H1 (cell line): ENCODE results near the gene CREB3L1. TPM values are rescaled to one million over a fixed set of nuclear protein-coding genes. Genes with fewer than 3 reads are reported as not detected.
A peak's percentile ranks its signal among the peaks of the same experiment; 100 is the strongest.

Experiments used
- CTCF ChIA-PET: fragments of 300-600 bp; sonication (Branson Sonifier 250); formaldehyde crosslinking; loops from one replicate; lab custom pipeline; 2021; ENCODE audit not compliant: partially characterized antibody; lab: Charles Lee
- POLR2A ChIA-PET: fragments of 300-600 bp; sonication (Branson Sonifier 250); formaldehyde crosslinking; loops from one replicate; lab custom pipeline; 2021; ENCODE audit warnings: inconsistent platforms; ENCODE audit not compliant: partially characterized antibody; lab: Charles Lee
- DNase-seq, 2 experiments: peaks; one replicate each; pipeline versions ENCODE4 v3.0.0 to v3.0.0-alpha.2; 2010 to 2022; ENCODE audit warnings: low spot score in 2 of 2, low read depth in 1 of 2, mixed read lengths in 1 of 2
- FAIRE-seq: peaks from 2 replicates; lab custom pipeline; 2011; peaks lifted over from hg19 to GRCh38; lab: Jason Lieb, UNC
- H2AFZ ChIP-seq: 2 replicates; pipeline ENCODE4 v1.8.1; 2012; ENCODE audit warnings: low read length, inconsistent platforms
- H2AK5ac ChIP-seq: 2 replicates; pipeline ENCODE4 v1.6.1; 2013; ENCODE audit warnings: low read depth, low read length
- H2BK120ac ChIP-seq: replicated peaks from 2 replicates; pipeline ENCODE3; 2013; ENCODE audit warnings: low read depth, low read length, inconsistent platforms
- H2BK12ac ChIP-seq: 2 replicates; pipeline ENCODE4 v1.6.1; 2013; ENCODE audit warnings: low read depth, low read length
- H2BK15ac ChIP-seq: 2 replicates; pipeline ENCODE4 v1.6.1; 2013; ENCODE audit warnings: low read length
- H2BK20ac ChIP-seq: 2 replicates; pipeline ENCODE4 v1.6.1; 2013; ENCODE audit warnings: low read length
- H2BK5ac ChIP-seq: 2 replicates; pipeline ENCODE4 v1.6.1; 2013; ENCODE audit warnings: low read depth, low read length
- H3K14ac ChIP-seq: 2 replicates; pipeline ENCODE4 v1.6.1; 2013; ENCODE audit warnings: inconsistent platforms; ENCODE audit not compliant: insufficient read length
- H3K18ac ChIP-seq: 2 replicates; pipeline ENCODE4 v1.6.1; 2013; ENCODE audit warnings: low read length; ENCODE audit errors: extremely low read depth
- H3K23ac ChIP-seq: 2 replicates; pipeline ENCODE4 v1.6.1; 2013; ENCODE audit warnings: inconsistent platforms; ENCODE audit not compliant: insufficient read length
- H3K23me2 ChIP-seq: 2 replicates; pipeline ENCODE4 v1.6.1; 2013; ENCODE audit warnings: low read depth, low read length
- H3K27ac ChIP-seq: 2 replicates; pipeline ENCODE4 v1.6.1; 2011; ENCODE audit warnings: low read depth, low read length, inconsistent platforms
- H3K27me3 ChIP-seq, 4 experiments: replicated peaks in 1 of 4; 1 replicate in 1 of 4; 2 replicates in 3 of 4; pipeline versions ENCODE4 v1.6.1 to v1.8.1; 2011 to 2013; ENCODE audit warnings: low read length in 3 of 4, mild to moderate bottlenecking in 3 of 4, inconsistent platforms in 2 of 4, mixed read lengths in 2 of 4, moderate library complexity in 1 of 4; ENCODE audit not compliant: control insufficient read depth in 3 of 4, insufficient read depth in 3 of 4; ENCODE audit errors: extremely low read depth in 1 of 4
- H3K36me3 ChIP-seq, 4 experiments: 2 replicates each; pipeline versions ENCODE4 v1.6.1 to v1.8.1; 2011 to 2013; ENCODE audit warnings: mild to moderate bottlenecking in 4 of 4, low read length in 3 of 4, moderate library complexity in 2 of 4, control low read depth in 1 of 4, inconsistent platforms in 1 of 4; ENCODE audit not compliant: insufficient read depth in 4 of 4, control insufficient read depth in 2 of 4
- H3K4ac ChIP-seq: replicated peaks from 2 replicates; pipeline ENCODE3; 2013; ENCODE audit warnings: low read length, low read depth, mixed read lengths, inconsistent platforms; ENCODE audit not compliant: insufficient read length
- H3K4me1 ChIP-seq, 4 experiments: replicated peaks in 1 of 4; 1 replicate in 1 of 4; 2 replicates in 3 of 4; pipeline versions ENCODE4 v1.6.1 to v1.8.1; 2011 to 2013; ENCODE audit warnings: low read length in 3 of 4, inconsistent platforms in 2 of 4, mixed read lengths in 1 of 4; ENCODE audit not compliant: insufficient read depth in 4 of 4, control insufficient read depth in 3 of 4
- H3K4me2 ChIP-seq, 2 experiments: 2 replicates each; pipeline versions ENCODE4 v1.6.1 to v1.8.1; 2011 to 2013; ENCODE audit warnings: low read depth in 2 of 2, low read length in 2 of 2, control low read depth in 1 of 2, inconsistent platforms in 1 of 2, mild to moderate bottlenecking in 1 of 2; ENCODE audit not compliant: insufficient read depth in 1 of 2
- H3K4me3 ChIP-seq, 4 experiments: fragments of 200-600, 300-600 bp in 1 of 4; sonication (generic), shearing (Covaris generic), sonication (Bioruptor Twin) in 1 of 4; 2 replicates each; pipeline versions ENCODE4 v1.5.1 to v1.8.1; 2011 to 2016; ENCODE audit warnings: low read length in 4 of 4, low read depth in 3 of 4, control low read depth in 2 of 4, inconsistent platforms in 2 of 4, mild to moderate bottlenecking in 2 of 4, mixed read lengths in 1 of 4, moderate library complexity in 1 of 4; ENCODE audit not compliant: insufficient read depth in 2 of 4; ENCODE audit errors: extremely low read depth in 1 of 4
- H3K56ac ChIP-seq: replicated peaks from 2 replicates; pipeline ENCODE3; 2013; ENCODE audit warnings: low read depth, mild to moderate bottlenecking, mixed read lengths, low read length, inconsistent platforms; ENCODE audit not compliant: insufficient read length
- H3K79me1 ChIP-seq: 2 replicates; pipeline ENCODE4 v1.6.1; 2013; ENCODE audit warnings: low read depth, low read length, control low read depth
- H3K79me2 ChIP-seq, 2 experiments: 2 replicates each; pipeline versions ENCODE4 v1.6.1 to v1.8.1; 2012 to 2013; ENCODE audit warnings: low read length in 2 of 2, mild to moderate bottlenecking in 2 of 2, inconsistent platforms in 1 of 2; ENCODE audit not compliant: insufficient read depth in 2 of 2, control insufficient read depth in 1 of 2
- H3K9ac ChIP-seq, 4 experiments: replicated peaks in 1 of 4; 1 replicate in 1 of 4; 2 replicates in 3 of 4; pipeline versions ENCODE4 v1.6.1 to v1.8.1; 2011 to 2013; ENCODE audit warnings: low read depth in 3 of 4, low read length in 3 of 4, control low read depth in 2 of 4, mild to moderate bottlenecking in 2 of 4, moderate library complexity in 2 of 4, inconsistent platforms in 1 of 4; ENCODE audit errors: extremely low read depth in 1 of 4
- H3K9me3 ChIP-seq, 2 experiments: 2 replicates each; pipeline versions ENCODE4 v1.6.1 to v1.8.1; 2012 to 2013; ENCODE audit warnings: mild to moderate bottlenecking in 2 of 2, moderate library complexity in 2 of 2, control low read depth in 1 of 2, inconsistent platforms in 1 of 2, low read depth in 1 of 2, low read length in 1 of 2, mixed read lengths in 1 of 2; ENCODE audit not compliant: insufficient read depth in 2 of 2
- H4K20me1 ChIP-seq, 2 experiments: replicated peaks in 1 of 2; 2 replicates each; pipeline versions ENCODE3 to v1.8.1; 2011 to 2013; ENCODE audit warnings: inconsistent platforms in 2 of 2, low read length in 2 of 2, mild to moderate bottlenecking in 1 of 2; ENCODE audit not compliant: insufficient read depth in 2 of 2, control insufficient read depth in 1 of 2
- H4K5ac ChIP-seq: 2 replicates; pipeline ENCODE4 v1.6.1; 2013; ENCODE audit warnings: low read length, low read depth, mixed read lengths, inconsistent platforms; ENCODE audit not compliant: insufficient read length
- H4K8ac ChIP-seq: 2 replicates; pipeline ENCODE4 v1.8.0; 2013; ENCODE audit warnings: mild to moderate bottlenecking, moderate library complexity, low read length, inconsistent platforms; ENCODE audit not compliant: insufficient read depth; ENCODE audit errors: extremely low read depth
- H4K91ac ChIP-seq: replicated peaks from 2 replicates; pipeline ENCODE3; 2013; ENCODE audit warnings: low read length, mixed read lengths, inconsistent platforms; ENCODE audit not compliant: insufficient read length
- EZH2 ChIP-seq: fragments of 200-600 bp; sonication (generic); IDR thresholded peaks from 2 replicates; pipeline ENCODE4 v1.7.1; 2012; ENCODE audit warnings: low read depth, mild to moderate bottlenecking, moderate library complexity, low read length, inconsistent platforms; ENCODE audit not compliant: severe bottlenecking
- MAX ChIP-seq: IDR thresholded peaks from 2 replicates; pipeline ENCODE4 v1.6.1; 2012; ENCODE audit warnings: inconsistent platforms
- NANOG ChIP-seq: IDR thresholded peaks from 2 replicates; pipeline ENCODE4 v1.6.1; 2011; ENCODE audit warnings: low read length, low read depth, mild to moderate bottlenecking, inconsistent platforms; ENCODE audit not compliant: insufficient read depth, poor library complexity, severe bottlenecking
- POLR2A ChIP-seq, 2 experiments: IDR thresholded peaks; 1 replicate in 1 of 2; 2 replicates in 1 of 2; pipeline ENCODE4 v1.6.1; 2011; ENCODE audit warnings: low read depth in 2 of 2, low read length in 2 of 2, mild to moderate bottlenecking in 2 of 2; ENCODE audit errors: control extremely low read depth in 1 of 2
- RFX5 ChIP-seq: IDR thresholded peaks from 2 replicates; pipeline ENCODE4 v1.6.1; 2011; ENCODE audit warnings: low read depth, low read length, improper control_type of control experiment, borderline replicate concordance
- RNF2 ChIP-seq: fragments of 200-900, 300-1000 bp; sonication (generic); IDR thresholded peaks from 2 replicates; pipeline ENCODE4 v1.7.1; 2016; ENCODE audit warnings: borderline replicate concordance, low read depth, mild to moderate bottlenecking, antibody characterized with exemption, low read length; ENCODE audit not compliant: poor library complexity, severe bottlenecking; ENCODE audit errors: missing control alignments
- SRF ChIP-seq: IDR thresholded peaks from 2 replicates; pipeline ENCODE4 v1.6.1; 2011; ENCODE audit warnings: mild to moderate bottlenecking, low read depth, low read length, moderate library complexity
- TAF1 ChIP-seq: IDR thresholded peaks from 2 replicates; pipeline ENCODE4 v1.6.1; 2011; ENCODE audit warnings: mild to moderate bottlenecking, low read depth, low read length
- TCF12 ChIP-seq: IDR thresholded peaks from 2 replicates; pipeline ENCODE4 v1.6.1; 2011; ENCODE audit warnings: low read depth, mild to moderate bottlenecking, low read length
- WGBS, 2 experiments: shearing (Covaris generic) in 1 of 2; methylation state at CpG; one replicate each; pipeline versions ENCODE4 v1.1.6 to v1.1.7; 2013 to 2015; ENCODE audit warnings: low lambda C conversion rate in 2 of 2, mixed read lengths in 2 of 2, inconsistent platforms in 1 of 2, low coverage in 1 of 2, missing lambda C conversion rate in 1 of 2; ENCODE audit not compliant: insufficient replicate concordance in 2 of 2, insufficient coverage in 1 of 2, insufficient read length in 1 of 2; ENCODE audit errors: extremely low coverage in 1 of 2, missing lambda C conversion rate in 1 of 2; 5-methylcytosine and 5-hydroxymethylcytosine counted together
- polyA plus RNA-seq, 7 experiments: library from polyadenylated mRNA; depleted of rRNA in 3 of 7; stranded (reverse) in 5 of 7; unstranded in 2 of 7; fragments of >200 nt in 5 of 7; fragments of 200-250 nt in 2 of 7; gene quantifications; 1 replicate in 5 of 7; 2 replicates in 1 of 7; 4 replicates in 1 of 7; pipeline versions ENCODE4 v1.2.1 to v1.2.3, GENCODE V29; 2011 to 2013; ENCODE audit warnings: missing spikeins in 2 of 7, mixed read lengths in 2 of 7
- total RNA-seq: library from RNA; stranded (reverse); fragmentation: NEBNext Ultra II Directional; extraction: Animal tissue kit (Norgen Biotek cat#: 25700); gene quantifications from 2 replicates; pipeline ENCODE4 v1.2.1, GENCODE V29; 2021

Gene CREB3L1
- total and polyA plus RNA-seq, 2 of the 8 experiments (the other 6 are each of a cell fraction or from before 2014, with no cell fraction given) = 4.1 to 12.7 TPM

GRCh38 chr11:46305295-46305694 lies 27.8 kb downstream of the CREB3L1 start:
- WGBS, 2 experiments = 89% methylated on average over 6 of the region's 6 CpGs; no CpG with 5 or more reads in 1 of the 2 experiments
- H2BK20ac ChIP-seq = no peak overlapping the region
- H3K36me3 ChIP-seq = no peaks in the 10 kb centered on the region
- POLR2A ChIA-PET = interaction anchor here (1.0 to 11.7 kb wide), 5 partner anchors 9 to 66 kb away, joined by 3 to 77 read pairs (median 7); no protein-coding TSS in a partner anchor
- H4K8ac ChIP-seq = peak overlapping the region; percentile 88; the same call in 1 of the 2 replicates
- TF ChIP-seq RNF2 (no peak), EZH2 (no peak), SRF (no peak), TCF12 (no peak), MAX (no peak), TAF1 (no peak), NANOG (no peak), POLR2A (IDR thresholded peaks at IDR 0.05; ENCODE audit: control extremely low read depth in 1 of 2, low read depth in 2 of 2, low read length in 2 of 2) (no peak), RFX5 (no peak)
- CTCF ChIA-PET = interaction anchor here (0.7 to 38.0 kb wide), 9 partner anchors 8 to 512 kb away, joined by 3 to 858 read pairs (median 71); partner anchors contain the start of gene CREB3L1
- no peaks in the 10 kb centered on the region for H3K27me3 ChIP-seq
- no peak overlapping the region for H3K18ac ChIP-seq
- H3K14ac ChIP-seq = no peak overlapping the region
- H3K79me1 ChIP-seq = no peaks in the 10 kb centered on the region
- H2BK120ac ChIP-seq = no peak overlapping the region
- no peak overlapping the region for H2AFZ ChIP-seq
- H3K4me3 ChIP-seq = no peak overlapping the region
- no peaks in the 10 kb centered on the region for H3K23me2 ChIP-seq
- H4K91ac ChIP-seq = peak overlapping the region; percentile 27
- H3K23ac ChIP-seq = no peak overlapping the region
- no peak overlapping the region for H2BK12ac ChIP-seq
- no peaks in the 10 kb centered on the region for H3K9me3 ChIP-seq
- no peaks in the 10 kb centered on the region for H4K20me1 ChIP-seq
- H3K4me1 ChIP-seq = peaks cover 0 to 12% (median 7%) of the 10 kb centered on the region in 4 experiments; a peak in 6 of 7 replicates
- no peak overlapping the region; the same call in 1 of the 2 replicates for H3K27ac ChIP-seq
- no peak overlapping the region for H3K9ac ChIP-seq
- no peak overlapping the region for H2AK5ac ChIP-seq
- DNase-seq = no peak
- no peak overlapping the region for H2BK15ac ChIP-seq
- H3K56ac ChIP-seq = no peak overlapping the region
- H3K4ac ChIP-seq = no peak overlapping the region
- H4K5ac ChIP-seq = no peak overlapping the region
- no peak overlapping the region for H3K4me2 ChIP-seq
- no peaks in the 10 kb centered on the region for H3K79me2 ChIP-seq
- no peak overlapping the region for H2BK5ac ChIP-seq
- no peak for FAIRE-seq
